H1 (cell line): Measurements from ENCODE around the gene SLC8A1.

Experiments used
- CTCF ChIP-seq, 3 experiments: IDR thresholded peaks; 1 replicate in 2 of 3; 2 replicates in 1 of 3; pipeline versions ENCODE4 v1.5.1 to v1.6.1; 2011; ENCODE audit warnings: low read length in 3 of 3, mild to moderate bottlenecking in 3 of 3, inconsistent platforms in 2 of 3, low read depth in 1 of 3, moderate library complexity in 1 of 3; ENCODE audit not compliant: insufficient read depth in 1 of 3; ENCODE audit errors: control extremely low read depth in 1 of 3
- SP1 ChIP-seq: IDR thresholded peaks from 2 replicates; pipeline ENCODE4 v1.6.1; 2011; ENCODE audit warnings: low read depth, low read length

- no peak for TF ChIP-seq CTCF (IDR thresholded peaks at IDR 0.05; ENCODE audit: control extremely low read depth in 1 of 3, insufficient read depth in 1 of 3, low read depth in 1 of 3, low read length in 3 of 3)
- no peak for TF ChIP-seq SP1
These were observed 71.2 kb downstream of the SLC8A1 start for GRCh38 chr2:40380721-40381120.
